Transverse colon (tissue), 4 donors: Measurements from ENCODE around the gene CLEC20A.

Source experiments
- CTCF ChIP-seq, 5 experiments: fragments of 200-600 bp in 3 of 5; fragments of 450-650 bp in 2 of 5; sonication (generic) in 3 of 5; IDR thresholded peaks; 1 replicate in 2 of 5; 2 replicates in 3 of 5; pipeline ENCODE4 v1.5.1; 2016 to 2017; ENCODE audit warnings: antibody characterized with exemption in 5 of 5, inconsistent platforms in 3 of 5, mild to moderate bottlenecking in 2 of 5, moderate library complexity in 1 of 5
- EP300 ChIP-seq: sonication (generic); formaldehyde crosslinking; IDR thresholded peaks from one replicate; pipeline ENCODE4 v1.6.1; 2017; ENCODE audit warnings: antibody characterized with exemption, low read depth
- POLR2A ChIP-seq: fragments of 450-650 bp; IDR thresholded peaks from one replicate; pipeline ENCODE4 v1.6.1; 2016; ENCODE audit warnings: antibody characterized with exemption, mild to moderate bottlenecking, moderate library complexity
- POLR2AphosphoS5 ChIP-seq, 3 donors: sonication (generic); formaldehyde crosslinking; IDR thresholded peaks; one replicate each; pipeline ENCODE4 v1.6.1; 2016; ENCODE audit warnings: antibody characterized with exemption in 3 of 3

- no peak for TF ChIP-seq CTCF (IDR thresholded peaks at IDR 0.05)
- TF ChIP-seq POLR2AphosphoS5 (IDR thresholded peaks at IDR 0.05), result no peak
- TF ChIP-seq POLR2A, result no peak
- TF ChIP-seq EP300, result no peak
Measured at GRCh38 chr1:178495741-178496409, 889 bp downstream of the CLEC20A start.
